MM.1S (cell line): ENCODE results near the gene NADK.

Experiments used
- DNase-seq: peaks from one replicate; pipeline ENCODE4 v3.0.0-alpha.2; 2015
- H2AFZ ChIP-seq: fragments of 300-600 bp; sonication (generic); 2 replicates; pipeline ENCODE4 v1.6.0; 2016; ENCODE audit warnings: antibody characterized with exemption, low read length
- H3F3A ChIP-seq: fragments of 300-600 bp; sonication (generic); 2 replicates; pipeline ENCODE4 v1.6.1; 2016; ENCODE audit warnings: mild to moderate bottlenecking, antibody characterized with exemption, low read length, moderate library complexity, mixed read lengths; ENCODE audit not compliant: insufficient read depth
- H3K27ac ChIP-seq: fragments of 300-600 bp; sonication (generic); 2 replicates; pipeline ENCODE4 v1.5.1; 2016; ENCODE audit warnings: mild to moderate bottlenecking, low read length
- H3K27me3 ChIP-seq: fragments of 300-600 bp; sonication (generic); replicated peaks from 2 replicates; pipeline ENCODE4 v1.6.0; 2016; ENCODE audit warnings: low read length; ENCODE audit not compliant: insufficient read depth
- H3K36me3 ChIP-seq: fragments of 300-600 bp; sonication (generic); replicated peaks from 2 replicates; pipeline ENCODE4 v1.6.1; 2016; ENCODE audit warnings: mild to moderate bottlenecking, low read length, mixed read lengths; ENCODE audit not compliant: insufficient read depth
- H3K4me1 ChIP-seq: fragments of 300-600 bp; sonication (generic); 2 replicates; pipeline ENCODE4 v1.6.1; 2016; ENCODE audit warnings: low read length, mixed read lengths
- H3K4me2 ChIP-seq: fragments of 300-600 bp; sonication (generic); 2 replicates; pipeline ENCODE4 v1.6.0; 2016; ENCODE audit warnings: low read depth, low read length
- H3K4me3 ChIP-seq: fragments of 300-600 bp; sonication (generic); 2 replicates; pipeline ENCODE4 v1.5.1; 2016; ENCODE audit warnings: low read length, mixed read lengths
- H3K79me2 ChIP-seq: fragments of 300-600 bp; sonication (generic); 2 replicates; pipeline ENCODE4 v1.6.1; 2016; ENCODE audit warnings: mixed run types, low read length, mixed read lengths
- H3K9ac ChIP-seq: fragments of 300-600 bp; sonication (generic); 2 replicates; pipeline ENCODE4 v1.6.1; 2016; ENCODE audit warnings: low read length, mixed read lengths
- H3K9me2 ChIP-seq: fragments of 300-600 bp; sonication (generic); replicated peaks from 2 replicates; pipeline ENCODE4 v1.6.1; 2016; ENCODE audit warnings: mild to moderate bottlenecking, low read length, mixed read lengths; ENCODE audit not compliant: insufficient read depth
- H3K9me3 ChIP-seq: fragments of 300-600 bp; sonication (generic); replicated peaks from 2 replicates; pipeline ENCODE4 v1.6.1; 2016; ENCODE audit warnings: mild to moderate bottlenecking, low read length, mixed read lengths; ENCODE audit not compliant: insufficient read depth
- H4K20me1 ChIP-seq: fragments of 300-600 bp; sonication (generic); 2 replicates; pipeline ENCODE4 v1.6.1; 2016; ENCODE audit warnings: mild to moderate bottlenecking, low read length, moderate library complexity, mixed read lengths; ENCODE audit not compliant: insufficient read depth
- CTCF ChIP-seq: fragments of 300-600 bp; sonication (generic); IDR thresholded peaks from 2 replicates; pipeline ENCODE4 v1.5.1; 2016; ENCODE audit warnings: antibody characterized with exemption, low read length, mixed read lengths
- EZH2 ChIP-seq: fragments of 300-600 bp; sonication (generic); optimal IDR thresholded peaks from 2 replicates; pipeline ENCODE3; 2017; ENCODE audit warnings: low read depth, mild to moderate bottlenecking, antibody characterized with exemption, low read length, mixed read lengths
- EZH2phosphoT487 ChIP-seq: fragments of 300-600 bp; sonication (generic); IDR thresholded peaks from 2 replicates; pipeline ENCODE4 v1.6.1; 2018; ENCODE audit warnings: antibody characterized with exemption, low read length

NADK gene

GRCh38 chr1:1763657-1764621 lies 14.3 kb downstream of the NADK start:
- Histone ChIP-seq H3K4me3 (no peak overlapping the region), H3K9ac (no peak overlapping the region), H3K27ac (no peak overlapping the region), H3K36me3 (no peaks in the 10 kb centered on the region; the same call in none of the 2 replicates), H3K9me2 (no peaks in the 10 kb centered on the region), H2AFZ (no peak overlapping the region), H4K20me1 (no peaks in the 10 kb centered on the region; the same call in 1 of the 2 replicates), H3K27me3 (no peaks in the 10 kb centered on the region), H3K4me2 (no peak overlapping the region), H3K79me2 (peaks cover 96% of the 10 kb centered on the region), H3K9me3 (no peaks in the 10 kb centered on the region), H3F3A (no peaks in the 10 kb centered on the region), H3K4me1 (no peaks in the 10 kb centered on the region)
- TF ChIP-seq EZH2 (no peak), CTCF (no peak), EZH2phosphoT487 (no peak)
- no peak for DNase-seq

GRCh38 chr1:1761504-1762376 lies 16.5 kb downstream of the NADK start:
- Histone ChIP-seq H3K36me3 (no peaks in the 10 kb centered on the region; the same call in none of the 2 replicates), H3K79me2 (peaks cover 92% of the 10 kb centered on the region)
- no peak for TF ChIP-seq EZH2phosphoT487
- no peak for TF ChIP-seq CTCF
- TF ChIP-seq EZH2 = no peak

GRCh38 chr1:1760715-1761114 lies 17.6 kb downstream of the NADK start:
- Histone ChIP-seq H4K20me1 (no peaks in the 10 kb centered on the region; the same call in 1 of the 2 replicates), H3K4me2 (no peak overlapping the region), H3K4me3 (no peak overlapping the region), H3K79me2 (peaks cover 86% of the 10 kb centered on the region), H3K4me1 (no peaks in the 10 kb centered on the region), H3K27ac (no peak overlapping the region), H3K9me2 (no peaks in the 10 kb centered on the region), H3K9ac (no peak overlapping the region), H3K9me3 (no peaks in the 10 kb centered on the region), H2AFZ (no peak overlapping the region), H3K27me3 (no peaks in the 10 kb centered on the region), H3F3A (no peaks in the 10 kb centered on the region), H3K36me3 (no peaks in the 10 kb centered on the region; the same call in none of the 2 replicates)
- no peak for DNase-seq
- TF ChIP-seq CTCF (no peak), EZH2 (no peak), EZH2phosphoT487 (no peak)

More at GRCh38 chr1:1761504-1762376, 16.5 kb downstream of the NADK start:
- Histone ChIP-seq H4K20me1 (no peaks in the 10 kb centered on the region; the same call in 1 of the 2 replicates), H3K4me3 (no peak overlapping the region), H3K4me1 (no peaks in the 10 kb centered on the region), H3K9ac (no peak overlapping the region), H3K27me3 (no peaks in the 10 kb centered on the region), H3K9me3 (no peaks in the 10 kb centered on the region), H2AFZ (no peak overlapping the region), H3K27ac (no peak overlapping the region), H3K9me2 (no peaks in the 10 kb centered on the region), H3F3A (no peaks in the 10 kb centered on the region), H3K4me2 (no peak overlapping the region)
- no peak for DNase-seq
